ENCODE measurements around the gene PRPF38B. TPM values are rescaled to one million over a fixed set of nuclear protein-coding genes. Genes with fewer than 3 reads are reported as not detected.
"Not testable (repeated sequence)": the region's sequence is repeated elsewhere in the genome, so short reads cannot be mapped to it uniquely, and the experiment has no call there.

The PRPF38B gene
- total RNA-seq, 1 donor from 2014 or later: 7.3 TPM

DNA sequence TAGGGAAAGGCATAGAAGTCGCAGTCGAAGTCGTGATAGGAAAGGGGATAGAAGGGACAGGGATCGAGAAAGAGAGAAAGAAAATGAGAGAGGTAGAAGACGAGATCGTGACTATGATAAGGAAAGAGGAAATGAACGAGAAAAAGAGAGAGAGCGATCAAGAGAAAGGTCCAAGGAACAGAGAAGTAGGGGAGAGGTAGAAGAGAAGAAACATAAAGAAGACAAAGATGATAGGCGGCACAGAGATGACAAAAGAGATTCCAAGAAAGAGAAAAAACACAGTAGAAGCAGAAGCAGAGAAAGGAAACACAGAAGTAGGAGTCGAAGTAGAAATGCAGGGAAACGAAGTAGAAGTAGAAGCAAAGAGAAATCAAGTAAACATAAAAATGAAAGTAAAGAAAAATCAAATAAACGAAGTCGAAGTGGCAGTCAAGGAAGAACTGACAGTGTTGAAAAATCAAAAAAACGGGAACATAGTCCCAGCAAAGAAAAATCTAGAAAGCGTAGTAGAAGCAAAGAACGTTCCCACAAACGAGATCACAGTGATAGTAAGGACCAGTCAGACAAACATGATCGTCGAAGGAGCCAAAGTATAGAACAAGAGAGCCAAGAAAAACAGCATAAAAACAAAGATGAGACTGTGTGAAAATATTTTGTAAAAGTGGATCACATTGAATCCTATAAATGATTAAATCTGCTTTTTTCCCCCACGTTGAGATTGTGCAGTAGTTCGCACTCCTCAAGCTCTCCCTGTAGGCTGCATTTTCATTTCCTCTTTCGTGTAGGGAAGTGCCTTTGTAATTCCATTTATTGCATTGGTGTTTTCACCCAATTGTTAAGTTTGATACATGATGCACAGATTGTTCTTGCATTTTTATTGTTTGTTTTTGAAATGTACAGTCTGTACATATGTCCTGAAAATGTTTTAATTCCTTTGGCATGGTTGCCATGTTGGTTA lies 7.5 kb downstream of the PRPF38B start:
- Histone ChIP-seq H3K27me3 (ENCODE audit: control insufficient read depth in 3 of 3, insufficient read depth in 3 of 3, low read length in 3 of 3) (no peaks in the 10 kb centered on the region), H3K4me3 (ENCODE audit: low read length in 3 of 3) (no peak overlapping the region), H3K4me1 (ENCODE audit: control insufficient read depth in 3 of 3, insufficient read depth in 3 of 3, low read length in 3 of 3) (peaks cover 0 to 10% (median 5%) of the 10 kb centered on the region in 3 donors), H3K9me3 (ENCODE audit: control insufficient read depth in 3 of 3, low read length in 3 of 3) (no peaks in the 10 kb centered on the region), H3K9ac (ENCODE audit: low read depth in 1 of 3, low read length in 3 of 3) (no peak overlapping the region), H3K36me3 (ENCODE audit: control insufficient read depth in 3 of 3, insufficient read depth in 3 of 3, low read length in 3 of 3) (peaks cover 26 to 47% (median 38%) of the 10 kb centered on the region in 3 donors), H3K27ac (ENCODE audit: low read depth, low read length) (no peak overlapping the region)

DNA sequence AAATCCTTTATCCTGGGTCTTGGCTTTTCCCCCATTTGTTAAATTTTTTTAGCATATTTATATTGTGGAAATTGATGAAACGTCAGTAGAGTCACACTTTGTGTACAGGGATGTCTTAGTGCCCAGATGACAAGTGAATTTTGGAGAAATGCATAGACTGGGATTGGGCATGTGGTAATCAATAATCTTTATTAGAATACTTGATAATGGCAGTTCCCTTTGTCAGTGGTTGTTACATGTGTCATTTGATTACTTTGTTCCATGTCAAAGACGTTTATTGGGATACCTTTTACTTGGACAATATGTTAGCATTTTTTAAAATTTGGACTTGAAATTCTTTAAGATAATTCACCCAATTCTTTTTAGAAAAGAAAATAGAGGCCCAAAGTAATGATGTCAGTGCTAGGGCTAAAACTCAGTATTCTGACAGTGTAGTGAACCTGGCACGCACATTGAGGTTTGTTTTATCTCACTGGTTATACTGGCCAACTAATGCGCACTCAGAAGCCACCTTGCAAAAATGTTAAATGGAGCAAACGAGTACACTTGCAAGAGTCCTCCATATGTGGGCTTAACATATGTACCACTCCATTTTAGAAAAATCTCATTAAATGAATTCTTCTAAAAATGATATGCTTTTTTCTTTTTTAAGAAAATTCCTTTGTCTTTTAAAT lies 9.2 kb downstream of the PRPF38B start:
- Histone ChIP-seq H3K9ac (ENCODE audit: low read depth in 1 of 3, low read length in 3 of 3) (no peak overlapping the region), H3K9me3 (ENCODE audit: control insufficient read depth in 3 of 3, low read length in 3 of 3) (no peaks in the 10 kb centered on the region), H3K4me3 (ENCODE audit: low read length in 3 of 3) (no peak overlapping the region), H3K36me3 (ENCODE audit: control insufficient read depth in 3 of 3, insufficient read depth in 3 of 3, low read length in 3 of 3) (peaks cover 22 to 40% (median 33%) of the 10 kb centered on the region in 3 donors), H3K27ac (ENCODE audit: low read depth, low read length) (no peak overlapping the region), H3K27me3 (ENCODE audit: control insufficient read depth in 3 of 3, insufficient read depth in 3 of 3, low read length in 3 of 3) (no peaks in the 10 kb centered on the region), H3K4me1 (ENCODE audit: control insufficient read depth in 3 of 3, insufficient read depth in 3 of 3, low read length in 3 of 3) (no peaks in the 10 kb centered on the region)

DNA sequence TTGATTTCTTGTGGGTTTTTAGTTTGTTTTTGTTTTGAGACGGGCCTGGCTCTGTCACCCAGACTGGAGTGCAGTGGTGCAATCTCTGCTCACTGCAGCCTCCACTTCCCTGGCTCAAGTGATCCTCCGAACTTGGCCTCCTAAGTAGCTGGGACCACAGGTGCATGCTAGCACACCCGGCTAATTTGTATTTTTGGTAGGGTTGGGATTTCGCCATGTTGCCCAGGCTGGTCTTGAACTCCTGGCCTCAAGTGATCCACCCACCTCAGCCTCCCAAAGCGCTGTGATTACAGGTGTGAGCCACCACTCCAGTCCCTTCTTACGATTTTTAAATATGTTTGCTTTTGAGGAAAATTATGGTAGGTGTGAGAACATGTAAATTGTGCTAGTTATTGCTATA lies 10.0 kb downstream of the PRPF38B start:
- H3K36me3 ChIP-seq (ENCODE audit: control insufficient read depth in 3 of 3, insufficient read depth in 3 of 3, low read length in 3 of 3): peaks cover 15 to 34% (median 30%) of the 10 kb centered on the region in 3 donors
- not testable (repeated sequence) for H3K4me1 ChIP-seq (ENCODE audit: control insufficient read depth in 3 of 3, insufficient read depth in 3 of 3, low read length in 3 of 3); H3K4me3 ChIP-seq (ENCODE audit: low read length in 3 of 3); H3K27me3 ChIP-seq (ENCODE audit: control insufficient read depth in 3 of 3, insufficient read depth in 3 of 3, low read length in 3 of 3); H3K9ac ChIP-seq (ENCODE audit: low read depth in 1 of 3, low read length in 3 of 3); H3K9me3 ChIP-seq (ENCODE audit: control insufficient read depth in 3 of 3, low read length in 3 of 3); H3K27ac ChIP-seq (ENCODE audit: low read depth, low read length)

- H3K4me1 ChIP-seq (ENCODE audit: control insufficient read depth in 3 of 3, insufficient read depth in 3 of 3, low read length in 3 of 3): no peaks in the 10 kb centered on the region
- H3K9ac ChIP-seq (ENCODE audit: low read depth in 1 of 3, low read length in 3 of 3): no peak overlapping the region
- H3K4me3 ChIP-seq (ENCODE audit: low read length in 3 of 3): no peak overlapping the region
- H3K27ac ChIP-seq (ENCODE audit: low read depth, low read length): no peak overlapping the region
- H3K9me3 ChIP-seq (ENCODE audit: control insufficient read depth in 3 of 3, low read length in 3 of 3): no peaks in the 10 kb centered on the region
- H3K36me3 ChIP-seq (ENCODE audit: control insufficient read depth in 3 of 3, insufficient read depth in 3 of 3, low read length in 3 of 3): peaks cover 11 to 17% (median 14%) of the 10 kb centered on the region in 3 donors
- no peaks in the 10 kb centered on the region for H3K27me3 ChIP-seq (ENCODE audit: control insufficient read depth in 3 of 3, insufficient read depth in 3 of 3, low read length in 3 of 3)
These were observed 11.8 kb downstream of the PRPF38B start for GRCh38 chr1:108703939-108704338.

GRCh38 chr1:108704496-108704895 lies 12.4 kb downstream of the PRPF38B start:
- Histone ChIP-seq H3K9ac (ENCODE audit: low read depth in 1 of 3, low read length in 3 of 3) (no peak overlapping the region), H3K36me3 (ENCODE audit: control insufficient read depth in 3 of 3, insufficient read depth in 3 of 3, low read length in 3 of 3) (peaks cover 6 to 12% (median 8%) of the 10 kb centered on the region in 3 donors), H3K4me3 (ENCODE audit: low read length in 3 of 3) (no peak overlapping the region), H3K9me3 (ENCODE audit: control insufficient read depth in 3 of 3, low read length in 3 of 3) (no peaks in the 10 kb centered on the region), H3K4me1 (ENCODE audit: control insufficient read depth in 3 of 3, insufficient read depth in 3 of 3, low read length in 3 of 3) (no peaks in the 10 kb centered on the region), H3K27me3 (ENCODE audit: control insufficient read depth in 3 of 3, insufficient read depth in 3 of 3, low read length in 3 of 3) (peaks cover 0 to 3% (median 0%) of the 10 kb centered on the region in 3 donors), H3K27ac (ENCODE audit: low read depth, low read length) (no peak overlapping the region)

- no peaks in the 10 kb centered on the region for H3K4me1 ChIP-seq (ENCODE audit: control insufficient read depth in 3 of 3, insufficient read depth in 3 of 3, low read length in 3 of 3)
- peaks cover 0 to 3% (median 0%) of the 10 kb centered on the region in 3 donors for H3K27me3 ChIP-seq (ENCODE audit: control insufficient read depth in 3 of 3, insufficient read depth in 3 of 3, low read length in 3 of 3)
- H3K36me3 ChIP-seq (ENCODE audit: control insufficient read depth in 3 of 3, insufficient read depth in 3 of 3, low read length in 3 of 3): no peaks in the 10 kb centered on the region
- no peak overlapping the region for H3K27ac ChIP-seq (ENCODE audit: low read depth, low read length)
- H3K4me3 ChIP-seq (ENCODE audit: low read length in 3 of 3): no peak overlapping the region
- no peak overlapping the region for H3K9ac ChIP-seq (ENCODE audit: low read depth in 1 of 3, low read length in 3 of 3)
- no peaks in the 10 kb centered on the region for H3K9me3 ChIP-seq (ENCODE audit: control insufficient read depth in 3 of 3, low read length in 3 of 3)
These were observed 14.5 kb downstream of the PRPF38B start for GRCh38 chr1:108706643-108707042.

DNA sequence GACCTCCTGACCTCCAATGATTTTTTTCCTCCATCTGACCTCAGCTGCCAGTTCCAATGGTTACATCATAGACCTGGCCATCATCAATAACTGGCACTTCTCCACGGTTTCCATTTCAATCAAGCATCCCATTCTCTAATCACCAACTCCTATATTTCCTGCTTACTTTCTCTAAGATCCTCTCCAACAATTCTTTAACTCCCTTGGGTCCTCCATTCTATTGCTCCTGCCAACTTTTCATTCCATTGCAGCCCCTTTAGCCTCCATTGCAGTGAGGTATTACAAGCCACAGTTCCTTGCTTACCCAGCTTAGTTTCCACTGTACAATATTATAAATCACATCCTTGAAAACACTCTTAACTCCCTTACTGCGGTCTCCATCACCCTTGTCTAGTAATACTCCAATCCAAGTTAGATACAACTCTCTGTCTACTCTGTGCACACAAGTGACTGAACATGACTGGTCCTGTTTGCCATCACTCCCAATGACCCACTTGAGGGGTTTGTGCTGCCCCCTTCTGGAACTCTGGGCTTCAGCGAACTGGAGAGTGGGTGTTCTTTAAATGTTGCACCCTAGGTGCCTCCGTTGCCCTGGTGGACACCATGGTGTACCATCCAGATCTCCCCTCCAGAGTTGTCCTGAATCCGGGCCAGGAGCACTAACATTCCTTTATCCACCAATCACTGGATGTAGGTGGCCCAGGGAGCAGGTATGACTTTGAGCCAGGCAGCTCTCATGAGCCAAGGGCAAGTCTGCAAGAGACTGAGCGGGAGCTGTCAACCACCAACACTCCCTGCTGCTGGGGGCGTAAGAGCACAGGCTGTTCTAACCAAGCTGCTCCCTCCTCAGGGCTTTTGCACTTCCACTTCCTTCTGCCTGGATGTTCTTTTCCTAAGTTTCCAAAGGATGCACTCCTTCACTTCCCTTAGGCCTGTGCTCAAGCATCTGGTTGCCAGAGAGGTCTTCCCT lies 16.9 kb downstream of the PRPF38B start:
- no peaks in the 10 kb centered on the region for H3K4me1 ChIP-seq (ENCODE audit: control insufficient read depth in 3 of 3, insufficient read depth in 3 of 3, low read length in 3 of 3)
- H3K27ac ChIP-seq (ENCODE audit: low read depth, low read length): no peak overlapping the region
- H3K9ac ChIP-seq (ENCODE audit: low read depth in 1 of 3, low read length in 3 of 3): no peak overlapping the region
- H3K4me3 ChIP-seq (ENCODE audit: low read length in 3 of 3): no peak overlapping the region
- H3K36me3 ChIP-seq (ENCODE audit: control insufficient read depth in 3 of 3, insufficient read depth in 3 of 3, low read length in 3 of 3): no peaks in the 10 kb centered on the region
- peaks cover 0 to 3% (median 0%) of the 10 kb centered on the region in 3 donors for H3K27me3 ChIP-seq (ENCODE audit: control insufficient read depth in 3 of 3, insufficient read depth in 3 of 3, low read length in 3 of 3)
- H3K9me3 ChIP-seq (ENCODE audit: control insufficient read depth in 3 of 3, low read length in 3 of 3): no peaks in the 10 kb centered on the region

DNA sequence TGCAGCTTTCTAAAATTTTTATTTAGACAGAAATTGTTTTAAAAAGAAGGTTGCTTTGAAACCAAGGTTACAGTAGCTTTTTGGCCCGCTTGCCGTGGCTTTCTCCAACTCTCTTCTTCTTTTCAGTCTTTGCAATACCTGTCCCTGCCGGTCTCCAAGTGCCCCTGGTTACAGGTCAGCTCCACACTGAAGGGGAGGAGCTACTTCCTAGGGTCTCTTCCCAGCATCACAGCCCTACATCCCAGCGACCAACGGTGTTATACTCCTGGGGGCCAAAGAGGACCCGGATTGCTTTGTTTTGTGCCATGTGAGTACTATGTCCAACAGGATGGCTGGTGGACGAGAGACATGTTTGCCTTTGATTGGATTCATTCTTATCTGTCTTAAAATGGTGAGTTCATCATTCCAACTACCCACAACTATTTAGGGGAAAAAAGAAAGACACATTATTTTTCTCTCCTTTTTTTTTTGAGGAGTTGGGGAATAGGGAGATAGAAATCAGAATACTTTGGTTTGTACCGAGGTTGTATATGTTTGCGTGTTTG lies 20.6 kb downstream of the PRPF38B start, which contains the start of gene FNDC7:
FNDC7 (plus strand) TSS at position 303 of the 545 bp plus-strand sequence; CDS start at position 329, 26 bp downstream.
- Histone ChIP-seq H3K27ac (ENCODE audit: low read depth, low read length) (no peak within 1 kb of the TSS), H3K36me3 (ENCODE audit: control insufficient read depth in 3 of 3, insufficient read depth in 3 of 3, low read length in 3 of 3) (no peaks in the 10 kb centered on the region), H3K9me3 (ENCODE audit: control insufficient read depth in 3 of 3, low read length in 3 of 3) (no peaks in the 10 kb centered on the region), H3K4me3 (ENCODE audit: low read length in 3 of 3) (no peak within 1 kb of the TSS), H3K27me3 (ENCODE audit: control insufficient read depth in 3 of 3, insufficient read depth in 3 of 3, low read length in 3 of 3) (peaks cover 0 to 3% (median 0%) of the 10 kb centered on the region in 3 donors), H3K4me1 (ENCODE audit: control insufficient read depth in 3 of 3, insufficient read depth in 3 of 3, low read length in 3 of 3) (no peaks in the 10 kb centered on the region), H3K9ac (ENCODE audit: low read depth in 1 of 3, low read length in 3 of 3) (no peak within 1 kb of the TSS)

GRCh38 chr1:108715932-108716331 lies 23.8 kb downstream of the PRPF38B start:
- H3K27ac ChIP-seq (ENCODE audit: low read depth, low read length): no peak overlapping the region

More at GRCh38 chr1:108715932-108716331, 23.8 kb downstream of the PRPF38B start:
- Histone ChIP-seq H3K27me3 (ENCODE audit: control insufficient read depth in 3 of 3, insufficient read depth in 3 of 3, low read length in 3 of 3) (no peaks in the 10 kb centered on the region), H3K4me1 (ENCODE audit: control insufficient read depth in 3 of 3, insufficient read depth in 3 of 3, low read length in 3 of 3) (peaks cover 0 to 12% (median 0%) of the 10 kb centered on the region in 3 donors), H3K36me3 (ENCODE audit: control insufficient read depth in 3 of 3, insufficient read depth in 3 of 3, low read length in 3 of 3) (no peaks in the 10 kb centered on the region), H3K9ac (ENCODE audit: low read depth in 1 of 3, low read length in 3 of 3) (no peak overlapping the region), H3K4me3 (ENCODE audit: low read length in 3 of 3) (no peak overlapping the region), H3K9me3 (ENCODE audit: control insufficient read depth in 3 of 3, low read length in 3 of 3) (no peaks in the 10 kb centered on the region)

Measured in skeletal muscle tissue (tissue), 4 donors.